Chondrocyte (in vitro differentiated cells): ENCODE data around the gene RPA3. TPM values are rescaled to one million over a fixed set of nuclear protein-coding genes. Genes with fewer than 3 reads are reported as not detected.

ENCODE experiments used
- DNase-seq: peaks from one replicate; pipeline ENCODE4 v3.0.0; 2021; ENCODE audit warnings: mixed read lengths, low spot score
- H3K27ac Mint-ChIP-seq: one replicate; pipeline ENCODE4 v1.8.0; 2021; ENCODE audit warnings: mild to moderate bottlenecking, moderate library complexity, mixed read lengths; ENCODE audit not compliant: unreplicated experiment
- H3K27me3 Mint-ChIP-seq: 2 replicates; pipeline ENCODE4 v1.8.0; 2021; ENCODE audit warnings: low read depth, mixed read lengths
- H3K36me3 Mint-ChIP-seq: 2 replicates; pipeline ENCODE4 v1.8.0; 2021; ENCODE audit warnings: low read depth, mixed read lengths
- H3K4me1 Mint-ChIP-seq: 2 replicates; pipeline ENCODE4 v1.8.0; 2021; ENCODE audit warnings: low read depth, mild to moderate bottlenecking, mixed read lengths
- H3K4me3 Mint-ChIP-seq: one replicate; pipeline ENCODE4 v1.8.0; 2021; ENCODE audit warnings: mild to moderate bottlenecking, moderate library complexity, mixed read lengths; ENCODE audit not compliant: unreplicated experiment
- H3K9me3 Mint-ChIP-seq: 2 replicates; pipeline ENCODE4 v1.8.0; 2021; ENCODE audit warnings: low read depth, mixed read lengths
- total RNA-seq: library from RNA; stranded (reverse); gene quantifications from 3 replicates; pipeline ENCODE4 v1.2.1, GENCODE V29; 2021
- TF ChIP-seq, protein P1 (sequence below): fragments of 200-600 bp; sonication (generic); IDR thresholded peaks from 2 replicates; pipeline ENCODE4 v1.5.0; 2021; ENCODE audit warnings: antibody characterized with exemption, mild to moderate bottlenecking, moderate library complexity

RPA3 gene
- total RNA-seq, 1 donor from 2014 or later = 8.3 TPM

DNA sequence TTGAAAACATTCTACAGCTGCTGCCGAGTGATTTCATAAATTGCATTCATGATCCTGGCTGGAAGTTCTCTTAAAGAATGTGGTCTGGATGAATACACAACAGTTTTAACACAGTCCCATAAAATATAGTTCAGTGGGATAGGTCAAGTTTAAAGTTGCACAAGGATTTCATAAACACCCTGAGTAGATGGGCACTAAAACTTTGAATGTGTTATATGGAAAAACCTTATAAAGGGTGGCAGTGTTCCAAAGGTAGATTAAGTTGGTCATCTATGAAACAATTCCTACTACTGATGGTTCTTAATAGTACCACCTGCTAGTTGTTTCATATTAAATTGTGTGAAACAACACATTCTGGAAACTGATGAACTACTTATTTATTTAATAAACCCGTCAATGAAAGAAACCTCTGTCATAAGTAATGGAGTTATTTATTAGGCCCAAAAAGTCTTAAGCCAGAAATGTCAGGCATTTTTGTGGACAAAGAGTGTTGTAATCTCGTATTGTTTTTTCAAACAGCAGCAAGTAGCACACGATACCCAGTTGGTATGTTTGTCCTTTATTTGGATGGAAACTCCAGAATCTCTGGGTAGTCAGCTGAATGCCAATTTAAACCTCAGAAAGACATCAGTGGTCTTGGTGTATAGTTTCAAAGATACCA, 14.3 kb upstream of the RPA3 start:
- H3K9me3 Mint-ChIP-seq = no peaks in the 10 kb centered on the region
- H3K27me3 Mint-ChIP-seq = no peaks in the 10 kb centered on the region
- peaks cover 23% of the 10 kb centered on the region for H3K4me1 Mint-ChIP-seq
- no peak overlapping the region for H3K4me3 Mint-ChIP-seq
- no peaks in the 10 kb centered on the region for H3K36me3 Mint-ChIP-seq
- no peak for DNase-seq
- peak overlapping the region; percentile 55 for H3K27ac Mint-ChIP-seq
- TF ChIP-seq, protein P1, sequence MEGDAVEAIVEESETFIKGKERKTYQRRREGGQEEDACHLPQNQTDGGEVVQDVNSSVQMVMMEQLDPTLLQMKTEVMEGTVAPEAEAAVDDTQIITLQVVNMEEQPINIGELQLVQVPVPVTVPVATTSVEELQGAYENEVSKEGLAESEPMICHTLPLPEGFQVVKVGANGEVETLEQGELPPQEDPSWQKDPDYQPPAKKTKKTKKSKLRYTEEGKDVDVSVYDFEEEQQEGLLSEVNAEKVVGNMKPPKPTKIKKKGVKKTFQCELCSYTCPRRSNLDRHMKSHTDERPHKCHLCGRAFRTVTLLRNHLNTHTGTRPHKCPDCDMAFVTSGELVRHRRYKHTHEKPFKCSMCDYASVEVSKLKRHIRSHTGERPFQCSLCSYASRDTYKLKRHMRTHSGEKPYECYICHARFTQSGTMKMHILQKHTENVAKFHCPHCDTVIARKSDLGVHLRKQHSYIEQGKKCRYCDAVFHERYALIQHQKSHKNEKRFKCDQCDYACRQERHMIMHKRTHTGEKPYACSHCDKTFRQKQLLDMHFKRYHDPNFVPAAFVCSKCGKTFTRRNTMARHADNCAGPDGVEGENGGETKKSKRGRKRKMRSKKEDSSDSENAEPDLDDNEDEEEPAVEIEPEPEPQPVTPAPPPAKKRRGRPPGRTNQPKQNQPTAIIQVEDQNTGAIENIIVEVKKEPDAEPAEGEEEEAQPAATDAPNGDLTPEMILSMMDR = no peak

DNA sequence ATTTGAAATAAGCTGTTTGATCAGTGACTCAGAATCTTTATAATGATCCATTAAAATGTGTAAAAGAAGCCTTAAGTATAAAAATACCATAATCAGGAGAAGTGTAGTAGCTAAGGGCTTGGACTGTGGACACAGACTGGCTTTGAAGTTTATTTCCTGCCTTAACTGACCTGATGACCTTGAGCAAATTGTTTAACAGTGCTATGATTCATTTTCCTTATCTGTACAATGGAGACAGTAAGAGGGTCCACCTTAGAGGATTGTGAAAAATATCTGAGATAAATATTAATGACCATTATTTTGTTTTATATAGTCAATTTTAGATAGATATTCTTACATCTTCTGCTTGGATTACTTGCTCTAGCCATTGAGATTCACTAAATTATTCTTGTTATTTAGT, 13.3 kb upstream of the RPA3 start:
- no peaks in the 10 kb centered on the region for H3K27me3 Mint-ChIP-seq
- H3K27ac Mint-ChIP-seq = peak overlapping the region; percentile 55
- no peak overlapping the region for H3K4me3 Mint-ChIP-seq
- TF ChIP-seq, protein P1 = no peak
- H3K36me3 Mint-ChIP-seq = no peaks in the 10 kb centered on the region
- DNase-seq = no peak
- H3K4me1 Mint-ChIP-seq = peaks cover 23% of the 10 kb centered on the region
- H3K9me3 Mint-ChIP-seq = no peaks in the 10 kb centered on the region

DNA sequence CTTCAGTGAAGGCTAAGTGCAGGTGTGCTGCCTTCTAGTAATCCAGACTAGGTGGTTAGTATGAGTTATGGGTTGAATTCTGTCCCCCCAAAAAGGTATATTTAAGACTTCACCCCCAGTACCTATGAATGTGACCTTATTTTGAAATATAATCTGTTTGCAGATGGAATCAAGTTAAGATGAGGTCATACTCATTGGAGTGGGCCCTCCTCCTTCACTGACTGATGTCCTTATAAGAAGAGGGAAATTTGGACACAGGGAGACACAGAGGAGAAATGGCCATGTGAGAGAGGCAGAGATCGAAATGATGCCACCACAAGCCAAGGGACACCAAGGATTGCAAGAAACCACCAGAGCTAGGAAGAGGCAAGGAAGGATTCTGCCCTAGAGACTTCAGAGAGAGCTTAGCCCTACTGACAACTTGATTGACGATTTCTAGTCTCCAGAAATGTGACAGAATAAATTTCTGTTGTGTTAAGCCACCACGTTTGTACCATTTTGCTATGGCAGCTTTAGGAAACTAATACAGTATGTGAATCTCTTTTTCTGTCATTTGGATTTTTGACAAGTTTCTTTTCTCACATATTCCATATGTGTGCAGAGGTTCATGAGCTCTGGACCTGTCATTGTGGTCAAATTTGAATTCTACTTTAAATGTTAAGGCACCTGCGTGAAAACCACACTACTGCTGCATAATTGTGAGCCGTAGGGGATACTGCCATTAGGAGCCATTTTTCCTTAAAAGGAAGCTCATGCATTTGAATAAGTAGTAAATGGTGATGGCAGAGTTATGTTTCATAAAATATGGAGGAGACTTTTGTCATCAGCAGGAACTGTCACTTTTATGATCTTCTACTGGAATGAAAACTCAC, 2.6 kb upstream of the RPA3 start:
- Mint-ChIP-seq H3K9me3 (no peaks in the 10 kb centered on the region), H3K27ac (no peak overlapping the region), H3K4me1 (peaks cover 18% of the 10 kb centered on the region), H3K27me3 (no peaks in the 10 kb centered on the region), H3K36me3 (peaks cover 1% of the 10 kb centered on the region), H3K4me3 (no peak overlapping the region)
- TF ChIP-seq, protein P1 = no peak
- no peak for DNase-seq

DNA sequence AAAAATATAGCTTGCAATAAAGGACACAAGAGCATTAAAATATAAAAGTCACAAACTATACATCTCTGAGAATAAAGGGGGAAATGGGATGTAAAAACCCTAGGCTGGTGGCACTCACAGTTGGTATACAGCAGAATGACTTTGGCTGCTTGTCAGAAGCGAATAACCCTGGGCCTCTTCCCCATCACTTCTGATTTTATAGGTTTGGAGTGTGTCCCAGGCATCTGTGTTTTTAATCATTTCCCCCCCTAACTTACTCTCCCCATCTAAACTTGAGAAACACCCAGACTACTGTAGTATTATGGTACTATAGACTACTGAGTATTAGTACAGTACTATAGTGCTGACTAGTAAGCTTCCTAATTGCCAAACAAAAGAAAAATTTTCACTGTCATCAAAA, 1.8 kb upstream of the RPA3 start:
- Mint-ChIP-seq H3K27ac (no peak overlapping the region), H3K4me1 (peaks cover 19% of the 10 kb centered on the region), H3K36me3 (no peaks in the 10 kb centered on the region), H3K27me3 (no peaks in the 10 kb centered on the region), H3K4me3 (no peak overlapping the region), H3K9me3 (no peaks in the 10 kb centered on the region)
- TF ChIP-seq, protein P1 = no peak
- DNase-seq = no peak

DNA sequence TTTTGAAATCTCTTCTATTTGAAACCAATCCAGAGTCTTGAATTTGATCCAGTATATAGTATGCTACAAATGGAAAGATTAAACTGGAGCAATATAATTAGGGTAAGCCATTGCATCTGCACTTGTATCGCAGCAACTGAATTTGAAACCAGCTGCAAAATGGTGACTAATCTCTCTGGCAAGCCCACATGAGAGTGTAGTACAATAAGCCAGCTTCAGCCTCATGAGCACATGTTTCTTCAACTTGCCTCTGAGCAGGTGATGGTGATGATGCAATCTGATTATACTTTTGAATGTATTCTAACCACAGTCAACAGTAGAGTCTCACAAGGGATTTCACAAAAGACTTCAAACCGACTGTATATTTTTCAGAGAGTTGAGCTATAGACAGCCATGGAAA, 829 bp upstream of the RPA3 start:
- Mint-ChIP-seq H3K4me3 (no peak overlapping the region), H3K36me3 (no peaks in the 10 kb centered on the region), H3K4me1 (peaks cover 19% of the 10 kb centered on the region), H3K27ac (no peak overlapping the region), H3K9me3 (no peaks in the 10 kb centered on the region), H3K27me3 (no peaks in the 10 kb centered on the region)
- TF ChIP-seq, protein P1 = no peak
- no peak for DNase-seq
